G401 (cell line): ENCODE results near the gene ZNF235. TPM values are rescaled to one million over a fixed set of nuclear protein-coding genes. Genes with fewer than 3 reads are reported as not detected.
A peak's percentile ranks its signal among the peaks of the same experiment; 100 is the strongest.
"Not testable (repeated sequence)": the region's sequence is repeated elsewhere in the genome, so short reads cannot be mapped to it uniquely, and the experiment has no call there.

Experiments used
- DNase-seq: peaks from one replicate; pipeline ENCODE4 v3.0.0-alpha.2; 2015; ENCODE audit warnings: low spot score
- in situ Hi-C: cut with HindIII; loops from 2 replicates; pipeline ENCODE4 v1.10.0; 2016; ENCODE audit warnings: low sequenced_read_pairs, mixed read lengths
- total RNA-seq: library from RNA; depleted of rRNA; stranded (reverse); fragments of >200 nt; shearing (Covaris generic); gene quantifications from 2 replicates; pipeline ENCODE4 v1.2.3, GENCODE V29; 2014; rRNA removed

Gene ZNF235
- 4.2 and 8.6 TPM in 2 replicates for total RNA-seq

GRCh38 chr19:44304659-44305193 lies at the start of gene ZNF235:
Gene ZNF235 (minus strand): TSS chr19:44305025. CDS start chr19:44303404, 1,621 bp downstream.
- peak; percentile 98 for DNase-seq
- in situ Hi-C loops, result no loop called here

GRCh38 chr19:44346556-44346955 lies 41.7 kb upstream of the ZNF235 start:
- in situ Hi-C loops, result no loop called here
- DNase-seq, result peak; percentile 84

DNA sequence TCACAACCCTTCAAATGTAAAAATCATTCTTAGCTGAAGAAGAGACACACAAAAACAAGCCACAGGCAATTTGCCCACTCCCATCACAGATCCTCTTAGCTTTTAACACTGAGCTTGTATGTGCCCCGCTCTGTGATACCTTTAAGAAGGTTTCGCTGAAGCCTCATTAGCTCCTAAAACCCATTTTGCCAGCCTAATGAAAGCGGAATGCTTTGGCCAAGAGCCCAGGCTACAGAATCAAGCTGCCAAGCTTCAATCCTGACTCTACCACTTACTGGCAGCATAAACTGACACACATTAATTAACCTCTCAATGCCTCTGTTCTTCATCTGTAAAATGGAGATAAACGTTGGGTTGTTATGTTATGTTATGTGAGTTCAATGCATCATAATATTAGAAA lies 41.1 kb upstream of the ZNF235 start:
- DNase-seq, result peak; percentile 91
- in situ Hi-C loops, result no loop called here

GRCh38 chr19:44344255-44344654 lies 39.4 kb upstream of the ZNF235 start:
- in situ Hi-C loops, result no loop called here
- no peak for DNase-seq

DNA sequence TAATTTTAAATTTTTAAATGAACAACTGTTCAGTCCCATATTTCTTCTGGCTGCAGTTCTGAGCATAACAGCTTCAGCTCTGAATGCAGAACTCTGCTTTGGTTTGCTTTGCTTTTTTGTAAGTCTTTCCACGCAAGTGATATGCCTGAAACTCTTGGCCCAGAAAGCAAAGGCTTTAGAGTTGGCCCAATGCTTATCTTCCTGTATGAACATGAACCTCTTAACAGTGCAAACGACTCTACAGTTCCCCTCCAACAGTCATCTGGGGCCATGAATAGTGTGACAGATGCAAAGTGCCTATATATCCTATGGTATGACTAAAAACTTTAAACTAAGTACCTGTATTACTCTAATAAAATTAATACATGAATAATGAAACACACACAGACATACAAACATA lies 37.0 kb upstream of the ZNF235 start:
- in situ Hi-C loops, result no loop called here
- DNase-seq, result no peak

DNA sequence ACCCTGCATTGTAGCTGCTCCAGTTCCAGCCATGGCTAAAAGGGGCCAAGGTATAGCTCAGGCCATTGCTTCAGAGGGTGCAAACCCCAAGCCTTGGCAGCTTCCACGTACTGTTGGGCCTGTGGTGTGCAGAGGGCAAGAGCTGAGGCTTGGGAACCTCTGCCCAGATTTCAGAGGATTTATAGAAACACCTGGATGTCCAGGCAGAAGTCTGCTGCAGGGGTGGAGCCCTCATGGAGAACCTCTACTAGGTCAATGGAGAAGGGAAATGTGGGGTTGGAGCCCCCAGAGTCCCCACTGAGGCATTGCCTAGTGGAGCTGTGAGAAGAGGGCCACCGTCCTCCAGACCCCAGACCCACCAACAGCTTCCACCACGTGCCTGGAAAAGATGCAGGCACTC lies 29.8 kb upstream of the ZNF235 start:
- DNase-seq, in situ Hi-C loops: not testable (repeated sequence)

GRCh38 chr19:44332145-44332544 lies 27.3 kb upstream of the ZNF235 start:
- no peak for DNase-seq
- in situ Hi-C loops, result no loop called here

DNA sequence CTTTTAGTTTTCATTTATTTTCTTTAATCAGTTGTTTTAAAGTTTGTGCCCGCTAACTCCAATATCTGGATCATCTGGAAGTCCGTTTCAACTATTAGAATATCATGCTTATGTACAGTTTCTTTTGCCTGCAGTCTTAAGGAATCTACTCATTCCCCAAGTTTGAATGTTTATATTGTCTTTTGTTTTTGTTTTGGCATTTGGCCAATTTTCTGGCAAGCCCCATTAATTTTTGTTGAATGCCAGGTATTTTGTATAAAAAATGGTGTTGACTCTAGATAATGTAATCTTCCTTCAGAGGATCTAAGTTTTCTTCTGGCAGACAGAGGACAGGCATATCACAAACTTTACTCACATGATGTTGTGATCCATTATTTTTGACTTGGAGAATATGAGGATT lies 11.1 kb upstream of the ZNF235 start:
- no peak for DNase-seq
- in situ Hi-C loops, result no loop called here

DNA sequence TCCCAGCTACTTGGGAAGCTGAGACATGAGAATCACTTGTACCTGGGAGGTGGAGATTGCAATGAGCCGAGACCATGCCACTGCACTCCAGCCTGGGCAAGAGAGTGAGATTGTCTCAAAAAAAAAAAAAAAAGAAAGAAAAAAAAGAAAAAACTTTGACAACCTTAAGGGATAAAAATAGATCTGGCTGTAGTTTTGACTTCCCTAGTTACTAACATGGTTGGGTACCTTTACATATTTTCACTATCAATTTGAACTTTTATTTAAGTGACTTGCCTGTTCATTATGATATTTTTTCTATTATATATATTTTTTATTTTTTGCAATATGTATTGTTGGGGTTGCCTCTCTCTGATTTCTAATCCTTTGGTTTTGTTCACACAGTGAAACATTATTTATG lies 8.4 kb upstream of the ZNF235 start:
- no peak for DNase-seq
- in situ Hi-C loops, result no loop called here

- in situ Hi-C loops, result no loop called here
- DNase-seq, result no peak
Measured at GRCh38 chr19:44308011-44308410, 3.2 kb upstream of the ZNF235 start.

- in situ Hi-C loops, result no loop called here
- DNase-seq, result no peak
Measured at GRCh38 chr19:44306283-44306682, 1.5 kb upstream of the ZNF235 start.

- in situ Hi-C loops, result no loop called here
Measured at GRCh38 chr19:44305457-44305856, 632 bp upstream of the ZNF235 start.

GRCh38 chr19:44303976-44304568 lies 753 bp downstream of the ZNF235 start:
- peak; percentile 19 for DNase-seq
- in situ Hi-C loops, result no loop called here

More at GRCh38 chr19:44305457-44305856, 632 bp upstream of the ZNF235 start:
- DNase-seq, result no peak

- no peak for DNase-seq
Measured at GRCh38 chr19:44303320-44303719, 1.5 kb downstream of the ZNF235 start.

DNA sequence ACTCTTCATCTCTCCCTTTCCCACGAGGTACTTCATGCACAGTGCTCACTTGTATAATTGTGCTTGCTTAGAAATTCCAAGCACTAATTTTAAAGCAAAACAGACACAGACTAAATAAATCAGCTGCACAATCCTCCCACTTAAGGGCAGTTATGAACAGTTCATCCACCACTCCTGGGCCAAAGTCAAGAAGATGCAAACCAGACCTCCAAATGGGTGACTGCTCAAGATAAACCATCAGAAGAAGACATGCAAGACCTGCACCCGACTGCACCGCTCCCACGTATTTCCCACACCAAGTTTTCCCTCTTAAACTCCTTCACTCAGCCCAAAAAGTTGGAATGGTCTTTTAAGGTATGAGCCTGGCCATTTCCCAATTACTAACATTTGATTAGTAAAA lies 19.9 kb downstream of the ZNF235 start:
- in situ Hi-C loops, result no loop called here
- no peak for DNase-seq

More at GRCh38 chr19:44303320-44303719, 1.5 kb downstream of the ZNF235 start:
- in situ Hi-C loops, result no loop called here

- in situ Hi-C loops, result no loop called here
- DNase-seq, result no peak
Measured at GRCh38 chr19:44282846-44283245, 22.0 kb downstream of the ZNF235 start.

DNA sequence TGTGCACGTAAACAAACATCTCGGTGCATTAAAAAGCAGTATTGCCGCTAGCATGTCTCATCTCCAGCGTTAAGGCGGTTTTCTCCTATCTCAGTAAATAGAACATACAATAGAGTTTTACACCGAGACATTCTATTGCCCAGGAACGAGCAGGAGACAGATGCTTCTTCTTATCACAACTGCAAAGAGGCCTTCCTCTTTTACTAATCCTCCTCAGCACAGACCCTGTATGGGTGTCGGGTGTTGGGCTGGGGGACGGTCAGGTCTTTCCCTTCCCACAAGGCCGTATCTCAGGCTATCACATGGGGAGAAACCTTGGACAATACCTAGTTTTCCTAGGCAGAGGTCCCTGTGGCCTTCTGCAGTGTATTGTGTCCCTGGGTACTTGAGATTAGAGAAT lies 23.9 kb downstream of the ZNF235 start:
- no peak for DNase-seq
- in situ Hi-C loops, result no loop called here

DNA sequence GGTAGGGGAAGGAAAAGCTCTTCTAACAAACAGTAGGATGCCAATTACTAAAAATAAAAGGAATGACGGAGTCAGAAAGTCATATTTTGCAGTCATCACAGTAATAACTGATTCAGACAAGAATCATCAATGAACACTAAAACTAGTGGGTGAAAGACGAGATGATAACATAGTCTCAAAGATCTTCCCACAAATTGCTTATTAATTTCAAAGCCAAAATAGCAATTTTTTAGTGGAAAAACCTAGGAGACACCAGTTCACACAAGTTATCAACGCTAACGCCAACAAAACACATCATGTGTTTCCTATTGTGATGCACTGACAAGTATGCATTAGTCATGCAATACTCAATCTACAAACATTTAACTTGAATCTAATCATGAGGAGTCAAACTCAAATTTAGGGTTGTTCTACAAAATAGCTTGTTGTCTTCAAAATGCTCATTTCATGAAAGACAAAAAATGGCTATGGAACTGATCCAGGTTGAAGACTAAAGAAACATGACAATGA lies 26.6 kb downstream of the ZNF235 start:
- DNase-seq, result no peak
- in situ Hi-C loops, result no loop called here

- in situ Hi-C loops, result no loop called here
Measured at GRCh38 chr19:44277331-44277730, 27.5 kb downstream of the ZNF235 start.

GRCh38 chr19:44260695-44261446 lies 44.0 kb downstream of the ZNF235 start:
- in situ Hi-C loops, result no loop called here
- DNase-seq, result no peak

More at GRCh38 chr19:44277331-44277730, 27.5 kb downstream of the ZNF235 start:
- DNase-seq, result no peak
